Measurements from ENCODE around the gene EDC3. TPM values are rescaled to one million over a fixed set of nuclear protein-coding genes. Genes with fewer than 3 reads are reported as not detected.

Gene EDC3
- total and polyA plus RNA-seq, 9 of the 15 experiments (the other 6 are each of a cell fraction or from before 2014, with no cell fraction given) = 11.7 to 63.9 (median 32.8) TPM

Other genes with a start within 250 kb of the EDC3 start
Only the 7 nearest of the 13 such genes appear.
- 47.4 and 78.1 TPM in 2 replicates for gene CLK3, start 80.2 kb downstream of the EDC3 start, total RNA-seq (2014; rRNA removed)
- gene CLK3, start 80.2 kb downstream of the EDC3 start, total RNA-seq (2014; rRNA removed; fragmentation: Illumina TruSeq; extraction: Trizol) = 23.1 and 32.5 TPM in 2 replicates
- gene CLK3, start 80.2 kb downstream of the EDC3 start, total RNA-seq (2015; rRNA removed; fragmentation: Illumina TruSeq; extraction: Trizol) = 50.5 and 51.7 TPM in 2 replicates
- 54.8 and 55.1 TPM in 2 replicates for gene CLK3, start 80.2 kb downstream of the EDC3 start, total RNA-seq (2021)
- 63.9 and 109 TPM in 2 replicates for gene CLK3, start 80.2 kb downstream of the EDC3 start, polyA plus RNA-seq (2011; rRNA removed)
- 78.5 and 95.2 TPM in 2 replicates for gene CLK3, start 80.2 kb downstream of the EDC3 start, polyA plus RNA-seq (2014; fragmentation: Illumina TruSeq; extraction: Trizol)
- gene CLK3, start 80.2 kb downstream of the EDC3 start, polyA plus RNA-seq (2014; fragmentation: Nextera tagmentation; extraction: Ambion mirVana) = 1 to 10 TPM; 1.2 to 6.9 TPM
- gene CLK3, start 80.2 kb downstream of the EDC3 start, polyA plus RNA-seq (2014; rRNA removed) = 50.0 and 53.7 TPM in 2 replicates
- gene CYP1A1, start 29.5 kb upstream of the EDC3 start, total RNA-seq (2014; rRNA removed) = 0.05 TPM in 1 of 2 replicates, not detected in the other
- 0.04 and 0.06 TPM in 2 replicates for gene CYP1A1, start 29.5 kb upstream of the EDC3 start, total RNA-seq (2014; rRNA removed; fragmentation: Illumina TruSeq; extraction: Trizol)
- gene CYP1A1, start 29.5 kb upstream of the EDC3 start, total RNA-seq (2015; rRNA removed; fragmentation: Illumina TruSeq; extraction: Trizol) = not detected in 2 replicates
- 0.07 TPM in 1 of 2 replicates, not detected in the other for gene CYP1A1, start 29.5 kb upstream of the EDC3 start, total RNA-seq (2021)
- gene CYP1A1, start 29.5 kb upstream of the EDC3 start, polyA plus RNA-seq (2011; rRNA removed) = 0.06 TPM in 1 of 2 replicates, not detected in the other
- gene CYP1A1, start 29.5 kb upstream of the EDC3 start, polyA plus RNA-seq (2014; fragmentation: Illumina TruSeq; extraction: Trizol) = 0.13 TPM in 1 of 2 replicates, not detected in the other
- gene CYP1A1, start 29.5 kb upstream of the EDC3 start, polyA plus RNA-seq (2014; fragmentation: Nextera tagmentation; extraction: Ambion mirVana) = not detected
- 1.4 TPM in 1 of 2 replicates, not detected in the other for gene CYP1A1, start 29.5 kb upstream of the EDC3 start, polyA plus RNA-seq (2014; rRNA removed)
- gene CYP1A2, start 52.8 kb upstream of the EDC3 start, total RNA-seq (2014; rRNA removed) = not detected in 2 replicates
- not detected in 2 replicates for gene CYP1A2, start 52.8 kb upstream of the EDC3 start, total RNA-seq (2014; rRNA removed; fragmentation: Illumina TruSeq; extraction: Trizol)
- not detected in 2 replicates for gene CYP1A2, start 52.8 kb upstream of the EDC3 start, total RNA-seq (2015; rRNA removed; fragmentation: Illumina TruSeq; extraction: Trizol)
- gene CYP1A2, start 52.8 kb upstream of the EDC3 start, total RNA-seq (2021) = not detected in 2 replicates
- gene CYP1A2, start 52.8 kb upstream of the EDC3 start, polyA plus RNA-seq (2011; rRNA removed) = not detected in 2 replicates
- gene CYP1A2, start 52.8 kb upstream of the EDC3 start, polyA plus RNA-seq (2014; fragmentation: Illumina TruSeq; extraction: Trizol) = not detected in 2 replicates
- not detected for gene CYP1A2, start 52.8 kb upstream of the EDC3 start, polyA plus RNA-seq (2014; fragmentation: Nextera tagmentation; extraction: Ambion mirVana)
- not detected in 2 replicates for gene CYP1A2, start 52.8 kb upstream of the EDC3 start, polyA plus RNA-seq (2014; rRNA removed)
- 22.7 and 25.4 TPM in 2 replicates for gene CSK, start 86.1 kb upstream of the EDC3 start, total RNA-seq (2014; rRNA removed)
- gene CSK, start 86.1 kb upstream of the EDC3 start, total RNA-seq (2014; rRNA removed; fragmentation: Illumina TruSeq; extraction: Trizol) = 9.2 and 13.8 TPM in 2 replicates
- 22.5 and 24.8 TPM in 2 replicates for gene CSK, start 86.1 kb upstream of the EDC3 start, total RNA-seq (2015; rRNA removed; fragmentation: Illumina TruSeq; extraction: Trizol)
- gene CSK, start 86.1 kb upstream of the EDC3 start, total RNA-seq (2021) = 108 and 112 TPM in 2 replicates
- gene CSK, start 86.1 kb upstream of the EDC3 start, polyA plus RNA-seq (2011; rRNA removed) = 17.2 and 21.5 TPM in 2 replicates
- 63.0 and 74.3 TPM in 2 replicates for gene CSK, start 86.1 kb upstream of the EDC3 start, polyA plus RNA-seq (2014; fragmentation: Illumina TruSeq; extraction: Trizol)
- 1 to 10 TPM; 1.5 to 2.4 TPM for gene CSK, start 86.1 kb upstream of the EDC3 start, polyA plus RNA-seq (2014; fragmentation: Nextera tagmentation; extraction: Ambion mirVana)
- 32.6 and 41.5 TPM in 2 replicates for gene CSK, start 86.1 kb upstream of the EDC3 start, polyA plus RNA-seq (2014; rRNA removed)
- gene LMAN1L, start 116.8 kb upstream of the EDC3 start, total RNA-seq (2014; rRNA removed) = not detected in 2 replicates
- not detected in 2 replicates for gene LMAN1L, start 116.8 kb upstream of the EDC3 start, total RNA-seq (2014; rRNA removed; fragmentation: Illumina TruSeq; extraction: Trizol)
- not detected in 2 replicates for gene LMAN1L, start 116.8 kb upstream of the EDC3 start, total RNA-seq (2015; rRNA removed; fragmentation: Illumina TruSeq; extraction: Trizol)
- not detected in 2 replicates for gene LMAN1L, start 116.8 kb upstream of the EDC3 start, total RNA-seq (2021)
- not detected in 2 replicates for gene LMAN1L, start 116.8 kb upstream of the EDC3 start, polyA plus RNA-seq (2011; rRNA removed)
- not detected in 2 replicates for gene LMAN1L, start 116.8 kb upstream of the EDC3 start, polyA plus RNA-seq (2014; fragmentation: Illumina TruSeq; extraction: Trizol)
- gene LMAN1L, start 116.8 kb upstream of the EDC3 start, polyA plus RNA-seq (2014; fragmentation: Nextera tagmentation; extraction: Ambion mirVana) = not detected
- gene LMAN1L, start 116.8 kb upstream of the EDC3 start, polyA plus RNA-seq (2014; rRNA removed) = not detected in 2 replicates
- not detected in 2 replicates for gene CPLX3, start 130.6 kb upstream of the EDC3 start, total RNA-seq (2014; rRNA removed)
- gene CPLX3, start 130.6 kb upstream of the EDC3 start, total RNA-seq (2014; rRNA removed; fragmentation: Illumina TruSeq; extraction: Trizol) = not detected in 2 replicates
- not detected in 2 replicates for gene CPLX3, start 130.6 kb upstream of the EDC3 start, total RNA-seq (2015; rRNA removed; fragmentation: Illumina TruSeq; extraction: Trizol)
- not detected in 2 replicates for gene CPLX3, start 130.6 kb upstream of the EDC3 start, total RNA-seq (2021)
- gene CPLX3, start 130.6 kb upstream of the EDC3 start, polyA plus RNA-seq (2011; rRNA removed) = not detected in 2 replicates
- not detected in 2 replicates for gene CPLX3, start 130.6 kb upstream of the EDC3 start, polyA plus RNA-seq (2014; fragmentation: Illumina TruSeq; extraction: Trizol)
- gene CPLX3, start 130.6 kb upstream of the EDC3 start, polyA plus RNA-seq (2014; fragmentation: Nextera tagmentation; extraction: Ambion mirVana) = not detected
- gene CPLX3, start 130.6 kb upstream of the EDC3 start, polyA plus RNA-seq (2014; rRNA removed) = not detected in 2 replicates
- 34.9 and 35.9 TPM in 2 replicates for gene ULK3, start 147.1 kb upstream of the EDC3 start, total RNA-seq (2014; rRNA removed)
- gene ULK3, start 147.1 kb upstream of the EDC3 start, total RNA-seq (2014; rRNA removed; fragmentation: Illumina TruSeq; extraction: Trizol) = 18.2 and 19.3 TPM in 2 replicates
- gene ULK3, start 147.1 kb upstream of the EDC3 start, total RNA-seq (2015; rRNA removed; fragmentation: Illumina TruSeq; extraction: Trizol) = 24.9 and 25.5 TPM in 2 replicates
- 36.9 and 38.3 TPM in 2 replicates for gene ULK3, start 147.1 kb upstream of the EDC3 start, total RNA-seq (2021)
- 61.5 and 68.0 TPM in 2 replicates for gene ULK3, start 147.1 kb upstream of the EDC3 start, polyA plus RNA-seq (2011; rRNA removed)
- gene ULK3, start 147.1 kb upstream of the EDC3 start, polyA plus RNA-seq (2014; fragmentation: Illumina TruSeq; extraction: Trizol) = 43.2 and 49.7 TPM in 2 replicates
- under 1 TPM; 0.68 to 0.88 TPM for gene ULK3, start 147.1 kb upstream of the EDC3 start, polyA plus RNA-seq (2014; fragmentation: Nextera tagmentation; extraction: Ambion mirVana)
- gene ULK3, start 147.1 kb upstream of the EDC3 start, polyA plus RNA-seq (2014; rRNA removed) = 60.9 and 62.5 TPM in 2 replicates

Data from K562 (cell line).